NCI-H1436 (cell line): Measurements from ENCODE around the gene DOK4.
"Not testable (repeated sequence)": the region's sequence is repeated elsewhere in the genome, so short reads cannot be mapped to it uniquely, and the experiment has no call there.

Experiments used
- DNase-seq: peaks from one replicate; lab custom pipeline; 2025; lab: John Stamatoyannopoulos, UW

The DOK4 gene

GRCh38 chr16:57502048-57502775 is 15.9 kb upstream of the DOK4 start:
- peak; percentile 27 for DNase-seq

- DNase-seq: no peak
Measured at GRCh38 chr16:57501492-57501891, 15.2 kb upstream of the DOK4 start.

DNA sequence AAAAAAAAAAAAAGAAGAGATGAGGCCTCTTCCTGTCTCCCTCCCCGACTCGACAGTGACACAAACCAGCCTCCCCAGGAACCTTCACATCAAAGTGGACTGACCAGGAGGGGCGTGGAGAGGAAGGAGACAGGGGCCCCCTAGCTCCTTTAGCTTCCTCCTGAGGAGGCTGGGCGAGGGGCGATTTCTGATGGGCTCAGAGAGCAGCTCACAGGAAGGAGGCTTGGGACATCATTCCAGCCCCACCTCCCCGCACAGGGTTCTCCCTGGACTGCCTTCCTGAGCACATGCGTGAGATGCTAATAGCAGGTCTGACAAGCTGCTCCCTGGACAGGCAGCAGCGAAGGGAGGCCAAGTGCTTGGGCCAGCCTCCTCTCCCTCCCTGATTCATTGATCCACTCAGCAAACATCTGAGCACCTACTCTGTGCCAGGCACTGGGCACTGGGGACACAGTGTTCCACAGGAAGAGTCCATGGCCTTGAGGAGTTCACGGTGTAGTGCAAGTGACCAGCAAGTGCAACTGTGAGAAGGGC is 14.4 kb upstream of the DOK4 start:
- DNase-seq: no peak

DNA sequence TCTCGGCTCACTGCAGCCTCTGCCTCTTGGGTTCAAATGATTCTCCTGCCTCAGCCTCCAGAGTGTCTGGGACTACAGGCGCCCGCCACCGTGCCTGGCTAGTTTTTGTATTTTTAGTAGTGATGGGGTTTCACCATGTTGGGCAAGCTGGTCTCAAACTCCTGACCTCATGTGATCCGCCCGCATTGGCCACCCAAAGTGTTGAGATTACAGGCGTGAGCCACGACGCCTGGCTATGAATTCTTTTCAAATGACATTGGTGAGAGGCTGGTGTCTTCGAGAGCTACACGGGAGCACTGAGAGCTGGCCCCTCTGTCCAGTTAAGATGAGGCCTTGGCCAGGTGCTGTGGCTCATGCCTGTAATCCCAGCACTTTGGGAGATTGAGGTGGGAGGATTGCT is 13.6 kb upstream of the DOK4 start:
- not testable (repeated sequence) for DNase-seq

DNA sequence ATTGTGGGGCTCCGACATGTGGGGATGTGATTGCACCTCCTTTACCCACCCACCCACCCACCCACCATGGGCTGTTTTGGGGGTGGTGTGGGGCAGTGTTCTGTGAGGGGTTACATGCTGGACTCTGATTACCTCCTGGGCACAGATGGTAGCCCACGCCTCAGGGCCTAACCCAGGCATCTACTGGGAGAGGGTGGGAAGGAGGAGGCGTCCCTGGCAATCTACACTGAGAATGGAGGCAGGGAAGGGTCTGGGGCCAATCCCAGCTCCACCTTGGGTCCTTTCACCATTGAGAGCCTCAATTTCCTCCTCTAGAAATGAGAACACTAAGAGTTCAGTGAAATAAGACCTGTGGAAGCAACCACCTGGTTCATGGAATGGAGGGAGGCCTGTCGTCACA is 11.7 kb upstream of the DOK4 start:
- no peak for DNase-seq

DNA sequence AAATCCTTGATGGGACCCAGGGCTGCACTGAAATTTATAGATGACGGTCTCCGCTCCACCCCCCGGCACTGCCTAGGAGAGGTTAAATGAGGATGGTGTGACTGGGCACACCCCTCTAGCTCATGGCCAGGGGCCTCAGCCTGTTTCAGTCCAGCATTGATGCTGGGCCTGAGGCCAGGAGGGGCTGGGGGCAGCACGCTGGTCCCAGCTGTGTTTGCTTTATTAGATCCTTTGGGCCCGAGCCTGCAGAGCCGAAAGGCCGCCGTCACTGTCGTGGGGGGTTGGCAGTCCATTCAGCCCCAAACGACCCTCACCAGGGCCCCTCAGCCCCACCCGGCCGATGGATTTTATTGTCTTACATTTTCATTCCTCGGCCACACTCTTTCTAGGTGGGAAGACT is 10.8 kb upstream of the DOK4 start:
- DNase-seq: no peak

- DNase-seq: no peak
Measured at GRCh38 chr16:57493767-57494166, 7.5 kb upstream of the DOK4 start.

- DNase-seq: no peak
Measured at GRCh38 chr16:57489229-57489628, 2.9 kb upstream of the DOK4 start.

DNA sequence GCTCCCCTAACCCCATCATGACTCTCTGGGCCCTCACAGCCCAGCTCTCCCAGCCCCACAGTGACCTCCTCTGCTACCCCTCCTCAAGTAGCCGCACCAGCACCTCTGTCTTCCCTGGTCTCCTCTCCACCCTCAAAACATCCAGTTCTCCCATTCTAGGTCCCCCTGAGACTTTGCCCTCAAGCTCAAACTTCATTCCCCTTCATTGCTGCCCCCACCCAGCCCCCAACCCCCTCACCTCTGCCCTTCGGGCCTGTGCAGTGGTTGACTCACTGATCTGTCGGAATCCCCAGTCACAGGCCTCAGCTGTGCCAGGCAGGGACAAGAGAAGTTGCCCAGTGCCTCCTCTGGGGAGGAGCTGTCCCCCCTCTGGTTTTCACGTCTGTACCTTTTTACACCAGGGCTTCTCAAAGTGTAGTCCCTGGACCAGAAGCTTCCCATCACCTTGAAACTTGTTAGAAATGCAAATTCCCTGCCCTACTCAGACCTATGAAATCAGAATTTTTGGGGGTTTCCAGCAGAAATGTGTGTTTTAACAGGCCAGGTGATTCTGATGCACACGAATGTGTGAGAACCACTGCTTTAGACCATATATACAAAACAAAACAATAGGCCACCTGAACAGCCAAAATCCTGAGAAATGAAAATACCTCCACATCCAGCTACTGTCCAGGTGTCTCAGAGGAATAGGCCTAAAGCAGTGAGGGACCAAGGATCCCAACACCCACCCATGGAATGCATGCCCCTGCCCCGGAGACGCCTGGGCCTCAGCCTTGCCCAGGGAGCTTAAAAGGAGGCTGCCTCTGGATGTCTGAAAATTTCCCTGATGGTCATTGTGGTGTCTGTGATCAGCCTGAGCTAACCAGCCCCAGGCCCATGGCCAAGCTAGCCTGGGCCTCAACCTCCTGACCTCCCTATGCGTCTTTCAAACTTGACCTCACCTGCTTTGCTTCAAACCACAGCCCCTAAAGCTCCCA is 853 bp upstream of the DOK4 start:
- DNase-seq: no peak

DNA sequence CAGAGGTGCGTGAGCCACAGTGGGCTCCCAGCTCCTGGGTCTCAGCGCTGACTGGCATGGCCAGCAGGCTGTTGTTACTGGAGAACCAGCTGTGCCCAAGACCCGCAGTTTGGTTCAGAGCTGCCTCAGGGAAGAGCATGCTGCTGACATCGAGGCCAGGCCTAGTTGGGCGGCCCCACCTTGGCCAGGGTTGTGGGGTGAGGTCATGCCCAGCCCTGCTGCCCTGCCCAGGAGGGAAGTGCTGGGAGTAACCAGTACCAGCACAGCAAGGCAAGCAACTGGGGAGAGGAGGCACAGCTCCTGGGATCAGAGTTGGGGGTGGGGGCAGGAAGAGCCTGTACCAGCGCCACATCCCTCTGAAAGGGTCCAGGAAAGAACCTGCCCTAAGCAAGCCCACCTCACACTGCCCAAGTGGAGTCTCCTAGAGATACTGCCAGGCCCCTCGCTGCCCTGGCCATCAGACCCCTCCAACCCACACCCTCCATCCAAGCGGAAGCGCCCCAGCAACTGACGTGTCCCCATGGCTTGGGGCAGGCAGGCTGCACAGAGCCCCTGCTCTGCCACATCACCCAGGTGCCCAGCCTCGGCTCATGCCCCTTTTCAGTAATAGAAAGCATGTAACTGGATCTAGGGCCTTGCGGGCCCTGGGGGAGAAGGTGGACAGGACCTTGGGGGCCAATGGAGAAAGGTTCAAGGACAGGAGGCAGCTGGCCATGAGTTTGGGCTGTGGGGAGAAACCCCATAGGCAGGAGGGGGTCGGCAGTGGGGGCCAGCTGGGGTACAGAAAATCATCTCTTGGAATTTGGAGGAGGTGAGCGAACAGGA is 990 bp downstream of the DOK4 start:
- no peak for DNase-seq

- no peak for DNase-seq
Measured at GRCh38 chr16:57484515-57485005, 1.7 kb downstream of the DOK4 start.

DNA sequence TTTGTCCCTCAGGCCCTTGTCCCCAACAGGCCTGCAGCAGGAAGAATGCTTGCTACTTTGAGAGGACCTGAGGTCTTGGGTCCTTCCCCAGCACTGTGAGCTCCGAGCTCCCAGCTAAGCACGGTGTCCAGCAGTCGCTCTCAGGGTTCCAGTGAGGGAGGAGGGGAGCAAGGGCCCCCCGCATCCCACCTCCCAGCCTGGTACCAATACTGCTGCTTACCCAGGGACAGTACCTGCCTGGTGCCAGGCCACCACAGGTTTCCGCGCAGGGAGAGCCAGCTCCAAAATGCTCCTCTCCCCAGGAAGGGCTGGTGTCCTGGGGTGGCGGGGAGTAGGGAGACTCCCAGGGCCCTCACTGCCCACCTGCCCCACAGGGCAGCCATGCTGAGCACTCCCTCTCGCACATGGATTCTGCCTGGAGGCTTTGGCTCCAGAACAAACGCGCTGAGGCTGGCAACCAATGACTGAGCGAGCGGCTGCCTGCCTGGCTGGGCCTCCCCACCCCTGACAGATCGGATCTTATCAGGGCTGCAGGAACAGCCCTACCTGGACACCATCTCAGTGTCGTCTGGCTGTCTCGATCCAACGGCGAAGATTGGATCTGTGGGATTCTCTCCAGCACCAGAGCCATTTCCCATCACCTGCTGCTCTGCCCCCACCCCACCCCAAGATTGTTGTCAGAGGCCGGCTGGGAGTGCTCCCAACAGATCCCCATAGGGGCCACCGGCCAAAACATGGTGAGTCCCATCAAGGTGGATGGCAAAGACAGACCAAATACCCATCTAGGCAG is 2.4 kb downstream of the DOK4 start:
- no peak for DNase-seq

GRCh38 chr16:57482845-57483545 is 3.3 kb downstream of the DOK4 start:
- DNase-seq: no peak

- no peak for DNase-seq
Measured at GRCh38 chr16:57481421-57481820, 4.9 kb downstream of the DOK4 start.

DNA sequence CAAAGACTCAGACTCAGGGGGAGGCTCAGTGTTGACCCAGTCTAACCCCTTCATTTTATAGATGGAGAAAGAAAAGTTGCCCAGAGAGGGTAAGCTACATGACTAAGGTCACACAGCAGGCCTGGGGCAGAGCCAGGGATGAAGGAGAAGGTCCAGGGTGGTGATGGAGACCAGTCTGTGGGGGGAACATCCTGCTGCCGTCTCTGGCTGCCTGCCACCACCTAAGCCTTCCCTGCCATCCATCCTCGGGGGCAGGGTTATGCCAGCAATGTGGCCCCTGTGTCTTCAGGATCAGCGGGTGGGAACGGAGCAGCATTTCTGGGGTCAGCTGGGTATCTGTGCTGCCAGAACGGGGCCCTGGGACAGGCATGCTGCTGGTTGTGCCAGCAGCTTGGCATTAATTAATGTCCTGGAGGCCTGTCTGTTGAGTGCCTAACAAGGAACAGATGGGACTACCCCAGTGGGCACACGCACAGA is 5.5 kb downstream of the DOK4 start:
- no peak for DNase-seq

DNA sequence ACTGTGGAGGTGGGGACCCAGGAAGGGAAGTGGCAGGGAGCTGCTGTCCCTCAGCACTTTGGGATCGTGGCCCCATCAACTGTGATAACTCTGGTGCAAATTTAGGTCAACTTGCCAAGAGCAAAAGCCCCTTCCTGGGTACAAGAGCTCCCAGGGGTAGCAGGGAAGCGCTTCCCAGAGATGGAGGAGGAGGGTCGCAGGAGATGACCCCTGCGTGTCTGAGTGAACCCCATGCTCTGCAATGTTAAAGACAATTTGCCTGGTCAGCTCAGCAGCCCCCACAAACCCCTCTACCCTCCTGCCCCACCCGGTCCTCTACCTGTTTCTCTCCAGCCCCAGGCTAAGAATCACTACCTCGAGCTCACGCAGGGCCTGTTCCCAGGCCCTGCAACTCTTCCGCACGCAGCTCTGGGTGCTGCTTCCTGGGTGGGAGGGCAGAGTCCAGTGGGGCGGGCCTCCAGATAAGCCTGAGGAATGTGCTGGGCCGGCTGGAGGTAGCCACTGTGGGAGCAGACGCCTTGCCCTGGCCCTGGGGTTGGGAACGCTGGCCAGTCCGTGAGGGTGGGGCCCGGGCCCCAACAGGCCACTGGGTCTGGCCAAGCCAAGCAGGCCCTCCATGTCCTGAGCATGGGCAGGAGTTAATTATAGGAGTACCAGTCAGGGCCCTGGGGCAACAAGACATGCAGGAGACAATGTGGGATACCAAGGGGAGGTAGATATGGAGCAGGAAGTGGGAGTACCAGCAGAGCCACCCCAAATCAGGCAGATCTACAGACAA is 6.1 kb downstream of the DOK4 start:
- no peak for DNase-seq

GRCh38 chr16:57479205-57479975 is 6.9 kb downstream of the DOK4 start:
- DNase-seq: peak; percentile 11

- no peak for DNase-seq
Measured at GRCh38 chr16:57478396-57479204, 7.7 kb downstream of the DOK4 start.
